HG03159 (cell line): ENCODE data around the gene NDRG3.
"Not testable (repeated sequence)": the region's sequence is repeated elsewhere in the genome, so short reads cannot be mapped to it uniquely, and the experiment has no call there.

Experiments used
- ATAC-seq: cut with Tn5 transposase; IDR thresholded peaks from one replicate; pipeline ENCODE4 v1.9.1; 2021; ENCODE audit warnings: mild to moderate bottlenecking, moderate library complexity; ENCODE audit not compliant: unreplicated experiment

Gene NDRG3

GRCh38 chr20:36700438-36700837, 45.5 kb downstream of the NDRG3 start:
- ATAC-seq, result no peak

GRCh38 chr20:36695467-36695866, 50.4 kb downstream of the NDRG3 start:
- ATAC-seq, result not testable (repeated sequence)

- no peak for ATAC-seq
These were observed 57.3 kb downstream of the NDRG3 start for GRCh38 chr20:36688630-36689029.

DNA sequence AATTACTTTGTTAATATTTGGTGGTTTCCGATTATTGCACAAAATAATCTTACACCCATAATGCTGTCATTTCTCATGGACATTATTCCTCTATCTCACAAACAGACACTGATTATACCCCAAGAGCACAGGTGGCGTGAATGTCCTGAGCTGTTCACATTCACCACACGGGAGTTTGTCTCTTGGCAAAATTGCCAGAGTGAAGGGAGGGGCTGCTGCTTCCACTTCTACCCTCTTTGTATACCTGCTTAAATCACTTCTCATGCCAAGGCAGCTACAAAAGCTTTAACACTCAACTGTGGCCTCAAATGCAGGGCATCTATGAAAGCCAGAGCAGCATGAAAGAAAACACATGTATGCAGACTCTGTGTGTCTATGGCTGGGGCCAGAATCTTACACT, 58.0 kb downstream of the NDRG3 start:
- ATAC-seq, result no peak

- ATAC-seq, result no peak
These were observed 58.9 kb downstream of the NDRG3 start for GRCh38 chr20:36686944-36687343.

GRCh38 chr20:36686504-36686903, 59.4 kb downstream of the NDRG3 start:
- no peak for ATAC-seq

DNA sequence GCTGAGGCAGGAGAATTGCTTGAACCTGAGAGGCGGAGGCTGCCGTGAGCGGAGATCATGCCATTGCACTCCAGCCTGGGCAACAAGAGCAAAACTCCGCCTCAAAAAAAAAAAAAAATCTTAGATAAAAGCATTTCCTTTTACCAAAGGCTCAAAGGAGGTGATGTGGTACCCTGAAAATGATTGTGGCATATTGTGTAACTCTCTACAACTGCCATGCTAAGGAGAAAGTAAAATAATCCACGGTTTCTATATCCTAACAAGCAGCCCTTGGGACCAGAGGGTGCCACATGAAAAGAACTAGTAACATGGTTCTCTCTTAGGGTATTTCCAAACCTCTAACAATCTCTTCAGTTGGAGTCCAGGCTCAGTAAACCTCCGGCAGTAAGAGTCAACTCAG, 61.1 kb downstream of the NDRG3 start:
- ATAC-seq, result no peak

DNA sequence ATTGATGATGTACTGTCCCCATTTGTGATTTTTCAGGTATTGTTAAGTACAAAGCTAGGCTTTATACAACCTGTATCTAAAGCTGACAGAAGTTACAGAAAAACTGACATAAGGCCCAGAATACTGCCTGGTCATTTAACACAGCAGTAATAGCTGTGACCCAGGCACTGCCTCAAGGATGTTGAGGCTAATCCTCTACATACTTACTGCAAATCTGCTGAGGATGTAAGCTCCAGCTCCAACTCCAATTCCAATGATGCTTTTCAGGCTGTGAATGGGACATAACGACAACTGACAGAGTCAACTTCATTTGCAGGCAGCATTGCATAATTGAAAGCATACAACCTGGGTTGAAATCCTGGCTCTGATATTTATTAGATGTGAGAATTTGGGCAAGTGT, 63.6 kb downstream of the NDRG3 start:
- no peak for ATAC-seq

- ATAC-seq, result no peak
These were observed 68.5 kb downstream of the NDRG3 start for GRCh38 chr20:36677422-36677771.

DNA sequence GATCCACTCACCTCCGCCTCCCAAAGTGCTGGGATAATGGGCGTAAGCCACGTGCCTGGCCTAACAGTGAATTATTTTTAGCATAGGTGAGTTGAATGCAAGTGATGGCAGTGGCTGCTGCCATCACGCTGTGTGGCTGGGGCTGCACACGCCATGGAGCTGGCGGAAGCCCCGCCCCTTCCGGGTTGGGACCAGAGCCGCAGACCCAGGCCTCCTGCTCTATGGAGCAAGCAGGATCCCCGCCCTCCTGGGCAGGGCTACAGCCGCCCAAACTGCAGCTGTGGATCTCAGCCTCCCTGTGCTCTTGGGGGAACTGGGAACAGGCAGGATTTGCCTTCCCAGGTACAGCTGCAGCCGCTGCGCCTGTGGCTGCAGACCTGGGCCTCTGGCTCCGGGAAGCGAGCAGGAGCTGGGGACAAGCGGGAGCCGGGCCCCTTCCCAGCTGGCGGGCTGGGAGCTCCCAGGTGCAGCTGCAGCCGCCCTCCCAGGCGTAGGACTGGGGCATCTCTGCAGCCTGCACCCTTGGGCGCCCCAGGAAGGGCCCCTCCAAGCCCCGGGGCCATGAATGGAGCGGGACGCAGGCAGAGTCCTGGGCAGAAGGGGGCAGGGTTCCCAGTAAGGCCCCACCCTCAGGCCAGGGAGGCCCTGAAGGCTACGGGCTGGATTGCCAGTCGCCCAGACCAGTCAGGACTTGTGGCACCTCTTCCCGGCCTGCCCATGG, 69.0 kb downstream of the NDRG3 start:
- ATAC-seq, result no peak

- not testable (repeated sequence) for ATAC-seq
These were observed 70.3 kb downstream of the NDRG3 start for GRCh38 chr20:36675545-36675944.

GRCh38 chr20:36672991-36673390, 72.9 kb downstream of the NDRG3 start:
- ATAC-seq, result no peak

GRCh38 chr20:36670665-36671357, 75.1 kb downstream of the NDRG3 start:
- no peak for ATAC-seq

- no peak for ATAC-seq
These were observed 79.6 kb downstream of the NDRG3 start for GRCh38 chr20:36666181-36666740.

GRCh38 chr20:36663031-36663430, 82.9 kb downstream of the NDRG3 start:
- ATAC-seq, result no peak

DNA sequence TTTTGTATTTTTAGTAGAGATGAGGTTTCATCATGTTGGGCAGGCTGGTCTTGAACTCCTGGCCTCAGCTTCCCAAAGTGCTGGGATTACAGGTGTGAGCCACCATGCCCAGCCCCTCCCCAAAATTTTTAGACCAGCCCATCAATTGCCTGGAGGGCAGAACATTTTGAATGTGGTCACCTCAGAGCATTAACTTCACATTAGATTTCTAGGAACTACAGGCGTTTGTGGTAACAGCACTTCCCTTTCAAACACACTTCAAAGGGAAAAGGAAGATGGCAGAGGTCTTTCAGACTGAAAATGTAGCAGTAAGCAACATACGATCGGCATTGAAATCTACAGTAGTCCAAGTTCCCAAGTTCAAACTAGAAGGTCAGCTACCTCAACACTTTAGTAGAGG, 87.6 kb downstream of the NDRG3 start:
- no peak for ATAC-seq

DNA sequence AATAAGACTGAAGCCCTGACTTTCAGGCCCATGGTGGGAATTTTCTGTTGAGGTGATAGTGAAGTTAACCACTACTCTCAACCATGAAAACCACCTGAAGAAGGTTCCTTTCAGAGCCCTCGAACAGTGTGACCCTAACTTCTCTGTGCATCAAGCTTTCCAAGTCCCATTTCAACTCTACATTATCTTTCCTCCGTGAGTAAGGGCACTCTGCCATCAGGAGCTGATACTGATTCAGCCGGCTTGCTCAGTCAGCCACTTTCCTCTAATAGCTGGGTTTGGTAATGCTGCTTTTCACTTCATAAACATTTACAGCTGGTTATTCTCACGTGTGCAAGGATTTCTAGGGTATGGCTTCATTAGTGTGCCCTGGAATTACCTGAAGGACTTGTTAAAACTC, 89.2 kb downstream of the NDRG3 start:
- no peak for ATAC-seq

GRCh38 chr20:36655004-36655403, 90.9 kb downstream of the NDRG3 start:
- no peak for ATAC-seq

DNA sequence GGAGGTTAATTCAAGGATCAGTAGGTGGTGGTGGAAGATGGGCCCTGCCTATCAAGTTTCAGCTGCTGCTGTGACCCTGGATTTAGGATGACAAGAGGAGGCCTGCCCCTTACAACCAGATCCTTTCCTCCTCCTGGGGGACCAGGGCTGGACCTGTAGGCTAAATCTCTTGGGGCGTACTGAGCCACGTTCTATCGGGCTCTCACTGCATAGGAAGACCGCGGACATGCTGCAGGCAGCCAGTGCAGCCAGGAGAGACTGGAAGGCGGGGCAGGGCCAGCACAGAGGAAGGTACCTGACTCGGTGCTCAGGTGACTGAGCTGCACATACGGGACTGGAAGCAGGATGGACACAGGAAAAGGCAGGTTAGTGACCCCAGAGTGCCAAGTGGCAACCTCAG, 91.4 kb downstream of the NDRG3 start:
- ATAC-seq, result no peak

DNA sequence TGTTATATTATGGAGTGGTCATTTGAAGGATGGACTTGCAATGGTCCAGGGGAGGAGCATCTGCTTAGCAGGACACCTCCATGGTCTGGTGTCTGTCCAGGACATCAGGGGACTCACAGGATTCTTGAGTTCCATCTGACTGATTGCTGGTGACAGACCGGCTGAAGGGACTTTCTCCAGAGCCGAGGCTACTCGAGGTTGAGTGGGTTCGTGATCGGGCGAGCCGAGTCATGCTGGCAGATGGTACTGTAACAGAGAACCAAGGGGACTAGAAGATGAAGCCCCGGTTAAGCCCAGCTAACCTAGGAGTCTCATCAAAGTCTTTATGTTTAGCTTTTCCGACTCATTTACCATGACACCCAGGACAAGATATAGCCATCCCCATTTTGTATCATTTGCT, 92.4 kb downstream of the NDRG3 start:
- no peak for ATAC-seq

DNA sequence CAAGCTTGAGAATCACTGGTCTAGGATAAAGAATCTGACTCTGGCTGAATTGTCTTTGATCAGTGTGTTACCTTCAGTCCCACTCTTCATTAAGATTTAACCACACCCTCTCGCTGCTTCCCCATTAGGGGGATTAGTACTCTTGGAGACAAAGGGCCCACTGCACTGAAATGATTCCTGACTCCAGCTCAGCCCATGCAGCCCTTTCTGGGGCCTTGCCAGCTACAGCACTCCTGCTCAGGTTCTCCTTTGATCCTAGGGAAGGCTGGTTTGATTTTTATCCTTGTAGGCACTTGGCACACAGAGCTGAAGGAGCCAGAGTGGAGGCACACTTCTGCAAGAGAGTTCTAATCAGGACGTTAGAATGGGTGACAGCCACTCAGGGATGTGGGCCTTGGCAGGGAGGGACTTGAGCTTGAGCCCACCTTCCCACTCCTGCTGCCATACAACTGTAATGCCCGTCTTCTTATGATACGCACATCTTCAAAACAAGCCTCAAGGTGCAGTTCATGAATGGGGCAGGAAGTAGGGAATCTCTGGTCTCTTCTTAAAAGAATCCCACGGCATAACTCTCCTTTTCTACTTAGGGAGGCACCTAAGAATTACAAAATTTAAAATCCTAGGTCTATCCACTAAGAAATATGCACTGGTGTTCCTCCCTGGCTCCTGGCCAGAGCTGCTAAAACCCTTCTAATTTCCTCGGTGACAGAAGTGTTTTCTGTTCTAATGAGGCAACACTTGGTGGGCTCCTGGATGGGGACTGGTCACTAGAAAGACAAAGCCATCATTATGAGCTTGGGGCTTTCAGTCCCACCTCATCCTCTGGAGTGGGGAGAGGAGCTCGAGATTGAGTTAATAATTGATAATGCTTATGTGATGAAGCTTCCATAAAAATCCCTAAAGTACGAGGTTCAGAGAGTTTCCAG, 98.4 kb downstream of the NDRG3 start:
- no peak for ATAC-seq
